ENCODE results near the gene LTN1. TPM values are rescaled to one million over a fixed set of nuclear protein-coding genes. Genes with fewer than 3 reads are reported as not detected.

The LTN1 gene
- total and polyA plus RNA-seq, 2 of the 13 experiments (the other 11 are each of a cell fraction or from before 2014, with no cell fraction given), result 6.7 to 24.6 TPM

DNA sequence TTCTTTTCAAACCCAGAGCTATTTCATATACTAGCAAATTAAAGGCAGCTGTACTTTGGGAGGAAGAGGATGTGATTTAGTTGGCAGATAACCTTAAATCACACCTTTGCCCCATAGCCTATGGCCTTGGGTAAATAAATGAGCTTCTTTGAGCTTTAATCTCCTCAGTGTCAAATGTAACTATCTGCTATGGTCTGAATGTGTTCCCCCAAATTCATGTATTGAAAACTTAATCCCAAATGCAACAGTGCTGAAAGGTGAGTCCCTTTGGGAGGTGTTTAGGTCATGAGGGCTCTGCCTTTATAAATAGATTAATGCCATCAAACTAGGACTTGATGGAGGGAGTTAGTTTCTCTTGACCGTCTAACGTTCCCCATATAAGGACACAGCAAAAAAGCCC, 85.8 kb downstream of the LTN1 start (continued):
- TF ChIP-seq, protein P1, sequence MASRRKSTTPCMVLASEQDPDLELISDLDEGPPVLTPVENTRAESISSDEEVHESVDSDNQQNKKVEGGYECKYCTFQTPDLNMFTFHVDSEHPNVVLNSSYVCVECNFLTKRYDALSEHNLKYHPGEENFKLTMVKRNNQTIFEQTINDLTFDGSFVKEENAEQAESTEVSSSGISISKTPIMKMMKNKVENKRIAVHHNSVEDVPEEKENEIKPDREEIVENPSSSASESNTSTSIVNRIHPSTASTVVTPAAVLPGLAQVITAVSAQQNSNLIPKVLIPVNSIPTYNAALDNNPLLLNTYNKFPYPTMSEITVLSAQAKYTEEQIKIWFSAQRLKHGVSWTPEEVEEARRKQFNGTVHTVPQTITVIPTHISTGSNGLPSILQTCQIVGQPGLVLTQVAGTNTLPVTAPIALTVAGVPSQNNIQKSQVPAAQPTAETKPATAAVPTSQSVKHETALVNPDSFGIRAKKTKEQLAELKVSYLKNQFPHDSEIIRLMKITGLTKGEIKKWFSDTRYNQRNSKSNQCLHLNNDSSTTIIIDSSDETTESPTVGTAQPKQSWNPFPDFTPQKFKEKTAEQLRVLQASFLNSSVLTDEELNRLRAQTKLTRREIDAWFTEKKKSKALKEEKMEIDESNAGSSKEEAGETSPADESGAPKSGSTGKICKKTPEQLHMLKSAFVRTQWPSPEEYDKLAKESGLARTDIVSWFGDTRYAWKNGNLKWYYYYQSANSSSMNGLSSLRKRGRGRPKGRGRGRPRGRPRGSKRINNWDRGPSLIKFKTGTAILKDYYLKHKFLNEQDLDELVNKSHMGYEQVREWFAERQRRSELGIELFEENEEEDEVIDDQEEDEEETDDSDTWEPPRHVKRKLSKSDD (CRISPR knock-in tag; IDR thresholded peaks at IDR 0.05; ENCODE audit: low read depth), result no peak
- no peak for TF ChIP-seq KLF15 (CRISPR knock-in tag; IDR thresholded peaks at IDR 0.05; ENCODE audit: borderline replicate concordance)
- no peak for TF ChIP-seq PAX8 (CRISPR knock-in tag; IDR thresholded peaks at IDR 0.05; ENCODE audit: borderline replicate concordance)
- no peak for TF ChIP-seq RAD21 (CRISPR knock-in tag; IDR thresholded peaks at IDR 0.05)
- TF ChIP-seq ZIK1 (CRISPR knock-in tag; IDR thresholded peaks at IDR 0.05; ENCODE audit: borderline replicate concordance, low read depth), result no peak
- no peak for TF ChIP-seq MEF2D (CRISPR knock-in tag; IDR thresholded peaks at IDR 0.05)
- TF ChIP-seq NR2C2 (CRISPR knock-in tag; IDR thresholded peaks at IDR 0.05; ENCODE audit: borderline replicate concordance), result no peak
- no peak for TF ChIP-seq CHD4 (IDR thresholded peaks at IDR 0.05; ENCODE audit: borderline replicate concordance, low read length)
- TF ChIP-seq SUZ12 (IDR thresholded peaks at IDR 0.05; ENCODE audit: low read depth, low read length), result no peak
- TF ChIP-seq, protein P2, sequence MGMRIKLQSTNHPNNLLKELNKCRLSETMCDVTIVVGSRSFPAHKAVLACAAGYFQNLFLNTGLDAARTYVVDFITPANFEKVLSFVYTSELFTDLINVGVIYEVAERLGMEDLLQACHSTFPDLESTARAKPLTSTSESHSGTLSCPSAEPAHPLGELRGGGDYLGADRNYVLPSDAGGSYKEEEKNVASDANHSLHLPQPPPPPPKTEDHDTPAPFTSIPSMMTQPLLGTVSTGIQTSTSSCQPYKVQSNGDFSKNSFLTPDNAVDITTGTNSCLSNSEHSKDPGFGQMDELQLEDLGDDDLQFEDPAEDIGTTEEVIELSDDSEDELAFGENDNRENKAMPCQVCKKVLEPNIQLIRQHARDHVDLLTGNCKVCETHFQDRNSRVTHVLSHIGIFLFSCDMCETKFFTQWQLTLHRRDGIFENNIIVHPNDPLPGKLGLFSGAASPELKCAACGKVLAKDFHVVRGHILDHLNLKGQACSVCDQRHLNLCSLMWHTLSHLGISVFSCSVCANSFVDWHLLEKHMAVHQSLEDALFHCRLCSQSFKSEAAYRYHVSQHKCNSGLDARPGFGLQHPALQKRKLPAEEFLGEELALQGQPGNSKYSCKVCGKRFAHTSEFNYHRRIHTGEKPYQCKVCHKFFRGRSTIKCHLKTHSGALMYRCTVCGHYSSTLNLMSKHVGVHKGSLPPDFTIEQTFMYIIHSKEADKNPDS (CRISPR knock-in tag; IDR thresholded peaks at IDR 0.05), result no peak
- no peak for TF ChIP-seq HNRNPL (IDR thresholded peaks at IDR 0.05; ENCODE audit: low read depth, low read length)

All from HepG2 (cell line).